HepG2 (cell line): ENCODE results near the gene FAM241B. TPM values are rescaled to one million over a fixed set of nuclear protein-coding genes. Genes with fewer than 3 reads are reported as not detected.
A peak's percentile ranks its signal among the peaks of the same experiment; 100 is the strongest.

Source experiments
- AGO1 ChIP-seq: fragments of 200-400 bp; formaldehyde crosslinking; IDR thresholded peaks from 2 replicates; pipeline ENCODE4 v1.6.1; 2017; ENCODE audit warnings: mild to moderate bottlenecking, low read depth, low read length, moderate library complexity; ENCODE audit not compliant: poor library complexity, severe bottlenecking
- ARNT2 ChIP-seq: sonication (generic); formaldehyde crosslinking; IDR thresholded peaks from 2 replicates; pipeline ENCODE4 v1.8.0; 2022; ENCODE audit warnings: mild to moderate bottlenecking, low read depth, missing genetic modification reagents, moderate library complexity
- BHLHE40 ChIP-seq: IDR thresholded peaks from 2 replicates; pipeline ENCODE4 v1.6.1; 2011; ENCODE audit warnings: low read length, improper control_type of control experiment
- DZIP1 ChIP-seq: sonication (generic); formaldehyde crosslinking; IDR thresholded peaks from 2 replicates; pipeline ENCODE4 v1.5.0; 2020; ENCODE audit warnings: mild to moderate bottlenecking, missing genetic modification reagents
- IRX3 ChIP-seq: sonication (generic); formaldehyde crosslinking; IDR thresholded peaks from 2 replicates; pipeline ENCODE4 v1.8.1; 2023; ENCODE audit warnings: mild to moderate bottlenecking, low read depth, missing genetic modification reagents, borderline replicate concordance
- KDM5B ChIP-seq: sonication (generic); formaldehyde crosslinking; IDR thresholded peaks from 2 replicates; pipeline ENCODE4 v1.4.0; 2020; ENCODE audit warnings: missing genetic modification reagents, mild to moderate bottlenecking, borderline replicate concordance
- NFYB ChIP-seq: sonication (generic); formaldehyde crosslinking; IDR thresholded peaks from 2 replicates; pipeline ENCODE4 v1.4.0; 2020; ENCODE audit warnings: missing genetic modification reagents
- PCBP1 ChIP-seq: fragments of 200-400 bp; formaldehyde crosslinking; IDR thresholded peaks from 2 replicates; pipeline ENCODE4 v1.6.1; 2017; ENCODE audit warnings: mild to moderate bottlenecking, low read depth, low read length, borderline replicate concordance
- PHF20 ChIP-seq: sonication (generic); formaldehyde crosslinking; IDR thresholded peaks from 2 replicates; pipeline ENCODE4 v1.5.0; 2020; ENCODE audit warnings: mild to moderate bottlenecking, missing genetic modification reagents
- PRPF4 ChIP-seq: fragments of 200-400 bp; formaldehyde crosslinking; IDR thresholded peaks from 2 replicates; pipeline ENCODE4 v1.6.1; 2016; ENCODE audit warnings: low read length, low read depth; ENCODE audit not compliant: poor library complexity, severe bottlenecking
- SNAI1 ChIP-seq: sonication (generic); formaldehyde crosslinking; IDR thresholded peaks from 2 replicates; pipeline ENCODE4 v1.5.0; 2020; ENCODE audit warnings: mild to moderate bottlenecking, missing genetic modification reagents, borderline replicate concordance
- SYNCRIP ChIP-seq: fragments of 200-400 bp; formaldehyde crosslinking; IDR thresholded peaks from 2 replicates; pipeline ENCODE4 v1.6.1; 2018; ENCODE audit warnings: mild to moderate bottlenecking, low read depth, low read length; ENCODE audit not compliant: insufficient read depth
- ZFX ChIP-seq: sonication (generic); formaldehyde crosslinking; IDR thresholded peaks from 2 replicates; pipeline ENCODE4 v1.4.0; 2020; ENCODE audit warnings: mild to moderate bottlenecking, low read depth, missing genetic modification reagents, moderate library complexity
- ZNF644 ChIP-seq: IDR thresholded peaks from 2 replicates; pipeline ENCODE4 v1.6.1; 2016; ENCODE audit warnings: low read depth
- polyA plus RNA-seq, 8 experiments: library from polyadenylated mRNA; depleted of rRNA in 3 of 8; stranded (reverse) in 7 of 8; unstranded in 1 of 8; fragments of >200 nt; fragmentation: Illumina TruSeq in 4 of 8; extraction: Trizol in 4 of 8; gene quantifications; 2 replicates each; pipeline versions ENCODE4 v1.2.1 to v1.2.3, GENCODE V29; 2011 to 2016; ENCODE audit warnings: low read depth in 4 of 8, missing spikeins in 1 of 8, mixed read lengths in 1 of 8; ENCODE audit not compliant: insufficient read depth in 1 of 8
- total RNA-seq, 5 experiments: library from RNA; depleted of rRNA; stranded (reverse); fragments of >200 nt; fragmentation: Illumina TruSeq; extraction: Trizol; gene quantifications; 2 replicates each; pipeline ENCODE4 v1.2.3, GENCODE V29; 2016; ENCODE audit warnings: low read depth in 1 of 5
- TF ChIP-seq, protein P1 (sequence below): sonication (generic); formaldehyde crosslinking; IDR thresholded peaks from 2 replicates; pipeline ENCODE4 v1.4.0; 2020; ENCODE audit warnings: missing genetic modification reagents
- TF ChIP-seq, protein P2 (sequence below): sonication (generic); formaldehyde crosslinking; IDR thresholded peaks from 2 replicates; pipeline ENCODE4 v1.5.1; 2020; ENCODE audit warnings: missing genetic modification reagents, mild to moderate bottlenecking, borderline replicate concordance
- TF ChIP-seq, protein P3 (sequence below): sonication (generic); formaldehyde crosslinking; IDR thresholded peaks from 2 replicates; pipeline ENCODE4 v1.4.0; 2020; ENCODE audit warnings: low read depth, mild to moderate bottlenecking, missing genetic modification reagents
- TF ChIP-seq, protein P4 (sequence below): sonication (generic); formaldehyde crosslinking; IDR thresholded peaks from 2 replicates; pipeline ENCODE4 v1.4.0; 2020; ENCODE audit warnings: mild to moderate bottlenecking, missing genetic modification reagents

FAM241B gene
- total and polyA plus RNA-seq, 2 of the 13 experiments (the other 11 are each of a cell fraction or from before 2014, with no cell fraction given): 1.9 to 4.0 TPM

- TF ChIP-seq, protein P1, sequence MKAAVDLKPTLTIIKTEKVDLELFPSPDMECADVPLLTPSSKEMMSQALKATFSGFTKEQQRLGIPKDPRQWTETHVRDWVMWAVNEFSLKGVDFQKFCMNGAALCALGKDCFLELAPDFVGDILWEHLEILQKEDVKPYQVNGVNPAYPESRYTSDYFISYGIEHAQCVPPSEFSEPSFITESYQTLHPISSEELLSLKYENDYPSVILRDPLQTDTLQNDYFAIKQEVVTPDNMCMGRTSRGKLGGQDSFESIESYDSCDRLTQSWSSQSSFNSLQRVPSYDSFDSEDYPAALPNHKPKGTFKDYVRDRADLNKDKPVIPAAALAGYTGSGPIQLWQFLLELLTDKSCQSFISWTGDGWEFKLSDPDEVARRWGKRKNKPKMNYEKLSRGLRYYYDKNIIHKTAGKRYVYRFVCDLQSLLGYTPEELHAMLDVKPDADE (CRISPR knock-in tag): no peak
- TF ChIP-seq BHLHE40 (no peak), PCBP1 (no peak), PRPF4 (no peak), ARNT2 (CRISPR knock-in tag) (0 out of 2 replicates have a peak, but pooled peaks have one; percentile 44), IRX3 (CRISPR knock-in tag) (no peak), DZIP1 (CRISPR knock-in tag) (no peak), PHF20 (CRISPR knock-in tag) (0 out of 2 replicates have a peak, but pooled peaks have one; percentile 20), SNAI1 (no peak), ZNF644 (CRISPR knock-in tag) (no peak), NFYB (no peak), SYNCRIP (no peak), ZFX (CRISPR knock-in tag) (peak; percentile 29; the same call in 1 of the 2 replicates), KDM5B (CRISPR knock-in tag) (no peak), AGO1 (no peak)
- TF ChIP-seq, protein P2, sequence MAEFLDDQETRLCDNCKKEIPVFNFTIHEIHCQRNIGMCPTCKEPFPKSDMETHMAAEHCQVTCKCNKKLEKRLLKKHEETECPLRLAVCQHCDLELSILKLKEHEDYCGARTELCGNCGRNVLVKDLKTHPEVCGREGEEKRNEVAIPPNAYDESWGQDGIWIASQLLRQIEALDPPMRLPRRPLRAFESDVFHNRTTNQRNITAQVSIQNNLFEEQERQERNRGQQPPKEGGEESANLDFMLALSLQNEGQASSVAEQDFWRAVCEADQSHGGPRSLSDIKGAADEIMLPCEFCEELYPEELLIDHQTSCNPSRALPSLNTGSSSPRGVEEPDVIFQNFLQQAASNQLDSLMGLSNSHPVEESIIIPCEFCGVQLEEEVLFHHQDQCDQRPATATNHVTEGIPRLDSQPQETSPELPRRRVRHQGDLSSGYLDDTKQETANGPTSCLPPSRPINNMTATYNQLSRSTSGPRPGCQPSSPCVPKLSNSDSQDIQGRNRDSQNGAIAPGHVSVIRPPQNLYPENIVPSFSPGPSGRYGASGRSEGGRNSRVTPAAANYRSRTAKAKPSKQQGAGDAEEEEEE: no peak
- TF ChIP-seq, protein P3, sequence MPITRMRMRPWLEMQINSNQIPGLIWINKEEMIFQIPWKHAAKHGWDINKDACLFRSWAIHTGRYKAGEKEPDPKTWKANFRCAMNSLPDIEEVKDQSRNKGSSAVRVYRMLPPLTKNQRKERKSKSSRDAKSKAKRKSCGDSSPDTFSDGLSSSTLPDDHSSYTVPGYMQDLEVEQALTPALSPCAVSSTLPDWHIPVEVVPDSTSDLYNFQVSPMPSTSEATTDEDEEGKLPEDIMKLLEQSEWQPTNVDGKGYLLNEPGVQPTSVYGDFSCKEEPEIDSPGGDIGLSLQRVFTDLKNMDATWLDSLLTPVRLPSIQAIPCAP: no peak
- TF ChIP-seq, protein P4, sequence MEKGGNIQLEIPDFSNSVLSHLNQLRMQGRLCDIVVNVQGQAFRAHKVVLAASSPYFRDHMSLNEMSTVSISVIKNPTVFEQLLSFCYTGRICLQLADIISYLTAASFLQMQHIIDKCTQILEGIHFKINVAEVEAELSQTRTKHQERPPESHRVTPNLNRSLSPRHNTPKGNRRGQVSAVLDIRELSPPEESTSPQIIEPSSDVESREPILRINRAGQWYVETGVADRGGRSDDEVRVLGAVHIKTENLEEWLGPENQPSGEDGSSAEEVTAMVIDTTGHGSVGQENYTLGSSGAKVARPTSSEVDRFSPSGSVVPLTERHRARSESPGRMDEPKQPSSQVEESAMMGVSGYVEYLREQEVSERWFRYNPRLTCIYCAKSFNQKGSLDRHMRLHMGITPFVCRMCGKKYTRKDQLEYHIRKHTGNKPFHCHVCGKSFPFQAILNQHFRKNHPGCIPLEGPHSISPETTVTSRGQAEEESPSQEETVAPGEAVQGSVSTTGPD: no peak
Measured at GRCh38 chr10:69629897-69630650, at the start of gene FAM241B (continued).
